Erythroblast (primary cell): ENCODE results near the gene PACSIN1.

Experiments used
- GATA1 ChIP-seq: IDR thresholded peaks from 2 replicates; pipeline ENCODE4 v1.6.1; 2011; ENCODE audit warnings: low read depth, mild to moderate bottlenecking, control low read depth, low read length, moderate library complexity
- POLR2A ChIP-seq: IDR thresholded peaks from 2 replicates; pipeline ENCODE4 v1.6.1; 2011; ENCODE audit warnings: mild to moderate bottlenecking, low read length

DNA sequence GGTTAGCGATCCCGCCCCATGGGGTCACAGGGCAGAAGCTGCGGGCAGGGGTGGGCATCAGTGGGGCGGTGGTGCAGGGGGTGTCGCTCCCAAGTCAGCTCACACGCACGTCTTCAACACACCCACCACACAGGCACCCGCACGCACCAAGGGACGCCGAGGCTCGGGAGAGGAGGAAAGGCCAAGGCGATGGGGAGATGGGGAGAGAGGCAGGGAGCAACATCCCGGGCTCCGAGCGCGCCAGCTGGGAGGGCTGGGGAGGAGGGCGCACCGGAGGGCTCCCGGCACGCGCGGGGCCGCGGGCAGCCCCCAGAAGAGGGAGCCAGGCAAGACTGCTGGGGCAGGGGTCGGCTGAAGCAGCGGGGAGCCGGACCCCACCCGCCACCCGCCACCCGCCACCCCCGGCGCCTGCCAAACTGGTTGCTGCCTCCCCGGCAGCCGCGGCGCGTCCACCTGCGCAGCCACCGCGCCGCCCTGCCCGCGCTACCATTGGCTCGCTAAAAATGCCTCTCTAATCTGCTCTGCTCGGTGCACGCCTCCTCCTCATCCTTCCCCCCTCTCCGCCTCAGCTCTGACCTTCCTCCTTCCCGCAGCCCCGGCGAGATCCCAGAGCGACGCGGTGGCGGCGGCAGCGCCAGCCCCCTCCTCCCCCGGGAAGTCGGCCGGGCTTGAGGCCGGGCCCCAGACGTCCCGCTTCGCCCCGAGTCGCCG, at the start of gene PACSIN1:
- no peak for TF ChIP-seq POLR2A
- no peak for TF ChIP-seq GATA1
